IMR-90 (cell line): ENCODE data around the gene TCF3. TPM values are rescaled to one million over a fixed set of nuclear protein-coding genes. Genes with fewer than 3 reads are reported as not detected.

ENCODE experiments used
- ATAC-seq: fragments of 200-7000 bp; cut with Tn5 transposase; 2 replicates; pipeline ENCODE4 v1.9.1; 2020; ENCODE audit warnings: low read depth, mild to moderate bottlenecking, moderate library complexity
- BruUV-seq: library from RNA; stranded (reverse); fragments of 400-500 nt; replicated peaks from 2 replicates; lab custom pipeline; 2021; lab: Mats Ljungman, UMichigan
- CTCF ChIA-PET: fragments of 300-600 bp; formaldehyde crosslinking; extraction: SDS; loops from one replicate; lab custom pipeline; 2021; ENCODE audit warnings: antibody characterized with exemption; lab: Yijun Ruan, JAX
- POLR2A ChIA-PET: fragments of 300-600 bp; sonication (Branson Sonifier 250); formaldehyde crosslinking; loops from one replicate; lab custom pipeline; 2022; ENCODE audit warnings: antibody characterized with exemption; ENCODE audit not compliant: unreplicated experiment; lab: Charles Lee
- DNase-seq: peaks from one replicate; pipeline ENCODE4 v3.0.0; 2013
- H2AFZ ChIP-seq: replicated peaks from 2 replicates; pipeline ENCODE3; 2013; ENCODE audit warnings: low read length, mild to moderate bottlenecking; ENCODE audit not compliant: poor library complexity
- H2AK5ac ChIP-seq: 2 replicates; pipeline ENCODE4 v1.6.1; 2013; ENCODE audit warnings: low read depth, low read length, inconsistent platforms
- H2AK9ac ChIP-seq: replicated peaks from 2 replicates; pipeline ENCODE3; 2013; ENCODE audit warnings: mild to moderate bottlenecking, low read depth, low read length, moderate library complexity; ENCODE audit not compliant: poor library complexity
- H2BK120ac ChIP-seq: 2 replicates; pipeline ENCODE4 v1.6.1; 2013; ENCODE audit warnings: low read depth, low read length, inconsistent platforms
- H2BK15ac ChIP-seq: 3 replicates; pipeline ENCODE4 v1.6.1; 2013; ENCODE audit warnings: low read depth, low read length, inconsistent platforms
- H2BK20ac ChIP-seq: 2 replicates; pipeline ENCODE4 v1.6.1; 2013; ENCODE audit warnings: low read depth, mild to moderate bottlenecking, inconsistent platforms, low read length, moderate library complexity
- H2BK5ac ChIP-seq: 2 replicates; pipeline ENCODE4 v1.6.1; 2013; ENCODE audit warnings: mild to moderate bottlenecking, low read depth, low read length, inconsistent platforms; ENCODE audit not compliant: poor library complexity, severe bottlenecking
- H3K14ac ChIP-seq: replicated peaks from 2 replicates; pipeline ENCODE4 v1.6.1; 2013; ENCODE audit warnings: low read depth, low read length, inconsistent platforms
- H3K18ac ChIP-seq: 2 replicates; pipeline ENCODE4 v1.6.1; 2013; ENCODE audit warnings: low read depth, low read length, control low read depth
- H3K23ac ChIP-seq: 2 replicates; pipeline ENCODE4 v1.6.1; 2013; ENCODE audit warnings: low read depth, low read length, inconsistent platforms
- H3K27ac ChIP-seq: 2 replicates; pipeline ENCODE4 v1.5.1; 2013; ENCODE audit warnings: mild to moderate bottlenecking, control low read depth, low read length; ENCODE audit not compliant: insufficient read depth
- H3K27me3 ChIP-seq: 2 replicates; pipeline ENCODE4 v1.6.1; 2013; ENCODE audit warnings: low read length; ENCODE audit not compliant: control insufficient read depth, insufficient read depth
- H3K36me3 ChIP-seq: 2 replicates; pipeline ENCODE4 v1.6.1; 2013; ENCODE audit warnings: low read length, mixed read lengths; ENCODE audit not compliant: control insufficient read depth, insufficient read depth
- H3K4ac ChIP-seq: 2 replicates; pipeline ENCODE4 v1.6.1; 2013; ENCODE audit warnings: low read depth, low read length, inconsistent platforms
- H3K4me1 ChIP-seq: 2 replicates; pipeline ENCODE4 v1.6.1; 2013; ENCODE audit warnings: low read length, mixed read lengths; ENCODE audit not compliant: control insufficient read depth, insufficient read depth
- H3K4me2 ChIP-seq: 2 replicates; pipeline ENCODE4 v1.6.1; 2013; ENCODE audit warnings: low read depth, mild to moderate bottlenecking, control low read depth, low read length, moderate library complexity
- H3K4me3 ChIP-seq: 2 replicates; pipeline ENCODE4 v1.5.1; 2013; ENCODE audit warnings: low read depth, mild to moderate bottlenecking, control low read depth, low read length, moderate library complexity; ENCODE audit not compliant: insufficient read depth
- H3K56ac ChIP-seq: 2 replicates; pipeline ENCODE4 v1.6.1; 2013; ENCODE audit warnings: low read length, inconsistent platforms; ENCODE audit not compliant: insufficient read depth; ENCODE audit errors: extremely low read depth
- H3K79me1 ChIP-seq, 2 experiments: 2 replicates each; pipeline ENCODE4 v1.6.1; 2013; ENCODE audit warnings: low read length in 2 of 2, inconsistent platforms in 1 of 2, low read depth in 1 of 2
- H3K9ac ChIP-seq: 2 replicates; pipeline ENCODE4 v1.6.1; 2013; ENCODE audit warnings: low read depth, low read length, control low read depth
- H3K9me1 ChIP-seq: 2 replicates; pipeline ENCODE4 v1.6.1; 2013; ENCODE audit warnings: low read length, inconsistent platforms; ENCODE audit not compliant: insufficient read depth
- H3K9me3 ChIP-seq: 2 replicates; pipeline ENCODE4 v1.6.1; 2013; ENCODE audit warnings: low read length; ENCODE audit not compliant: control insufficient read depth, insufficient read depth
- H4K20me1 ChIP-seq: 2 replicates; pipeline ENCODE4 v1.6.1; 2013; ENCODE audit warnings: low read length, inconsistent platforms; ENCODE audit not compliant: insufficient read depth
- H4K5ac ChIP-seq: 2 replicates; pipeline ENCODE4 v1.6.1; 2013; ENCODE audit warnings: mild to moderate bottlenecking, low read depth, low read length, control low read depth
- H4K8ac ChIP-seq, 2 experiments: 2 replicates each; pipeline ENCODE4 v1.6.1; 2013; ENCODE audit warnings: low read depth in 2 of 2, low read length in 2 of 2, control low read depth in 1 of 2, inconsistent platforms in 1 of 2
- H4K91ac ChIP-seq: 2 replicates; pipeline ENCODE4 v1.6.1; 2013; ENCODE audit warnings: low read depth, low read length, inconsistent platforms; ENCODE audit not compliant: insufficient read depth
- BHLHE40 ChIP-seq: fragments of 150-350 bp; IDR thresholded peaks from 2 replicates; pipeline ENCODE4 v1.6.1; 2016; ENCODE audit warnings: mild to moderate bottlenecking, low read depth, low read length
- MAZ ChIP-seq: IDR thresholded peaks from 2 replicates; pipeline ENCODE4 v1.6.1; 2012; ENCODE audit warnings: low read depth, mild to moderate bottlenecking, low read length, improper control_type of control experiment, moderate library complexity, borderline replicate concordance
- MXI1 ChIP-seq: IDR thresholded peaks from 2 replicates; pipeline ENCODE4 v1.6.1; 2012; ENCODE audit warnings: low read depth, mild to moderate bottlenecking, low read length, moderate library complexity, borderline replicate concordance
- NFE2L2 ChIP-seq: fragments of 150-350 bp; IDR thresholded peaks from 2 replicates; pipeline ENCODE4 v1.6.1; 2016; ENCODE audit warnings: low read depth, mild to moderate bottlenecking, low read length
- POLR2A ChIP-seq: IDR thresholded peaks from 2 replicates; pipeline ENCODE4 v1.6.1; 2012; ENCODE audit warnings: mild to moderate bottlenecking, low read depth, low read length
- RCOR1 ChIP-seq: IDR thresholded peaks from 2 replicates; pipeline ENCODE4 v1.6.1; 2012; ENCODE audit warnings: mild to moderate bottlenecking, low read length, improper control_type of control experiment; ENCODE audit not compliant: insufficient replicate concordance
- SMC3 ChIP-seq: fragments of 150-350 bp; IDR thresholded peaks from 2 replicates; pipeline ENCODE4 v1.6.1; 2016; ENCODE audit warnings: low read depth, mild to moderate bottlenecking, antibody characterized with exemption, low read length, moderate library complexity
- WGBS, 2 experiments: methylation state at CpG; one replicate each; pipeline versions ENCODE4 v1.1.5 to v1.1.7; 2013; ENCODE audit warnings: missing lambda C conversion rate in 2 of 2; ENCODE audit not compliant: insufficient read length in 1 of 2; ENCODE audit errors: extremely low coverage in 2 of 2; 5-methylcytosine and 5-hydroxymethylcytosine counted together
- dilution Hi-C: fragments of 300-500 bp; cut with HindIII; formaldehyde crosslinking; loops from one replicate; pipeline ENCODE4 v1.14.3; 2018; ENCODE audit warnings: low sequenced_read_pairs; ENCODE audit not compliant: unreplicated experiment
- in situ Hi-C: fragments of 300-500 bp; cut with MboI; formaldehyde crosslinking; loops from 3 replicates; pipeline ENCODE4 v1.14.3; 2019; ENCODE audit warnings: low sequenced_read_pairs, inconsistent platforms, mixed read lengths
- intact Hi-C: fragments of 100-400 bp; cut with micrococcal nuclease; formaldehyde crosslinking; loops from 2 replicates; pipeline ENCODE4 v1.10.0; 2022
- polyA plus RNA-seq, 3 experiments: library from polyadenylated mRNA; depleted of rRNA; stranded (reverse); fragments of >200 nt; gene quantifications; 2 replicates each; pipeline ENCODE4 v1.2.3, GENCODE V29; 2012; ENCODE audit warnings: low replicate concordance in 1 of 3
- total RNA-seq: library from RNA; depleted of rRNA; stranded (reverse); fragments of >200 nt; gene quantifications from 2 replicates; pipeline ENCODE4 v1.2.3, GENCODE V29; 2012
- TF ChIP-seq, protein P1 (sequence below): conservative IDR thresholded peaks from 2 replicates; pipeline ENCODE4 v1.5.1; 2012; ENCODE audit warnings: mild to moderate bottlenecking, low read depth, low read length, improper control_type of control experiment

Gene TCF3
- total and polyA plus RNA-seq, 2 of the 4 experiments (the other 2 are of a cell fraction): 29.9 to 127 TPM

DNA sequence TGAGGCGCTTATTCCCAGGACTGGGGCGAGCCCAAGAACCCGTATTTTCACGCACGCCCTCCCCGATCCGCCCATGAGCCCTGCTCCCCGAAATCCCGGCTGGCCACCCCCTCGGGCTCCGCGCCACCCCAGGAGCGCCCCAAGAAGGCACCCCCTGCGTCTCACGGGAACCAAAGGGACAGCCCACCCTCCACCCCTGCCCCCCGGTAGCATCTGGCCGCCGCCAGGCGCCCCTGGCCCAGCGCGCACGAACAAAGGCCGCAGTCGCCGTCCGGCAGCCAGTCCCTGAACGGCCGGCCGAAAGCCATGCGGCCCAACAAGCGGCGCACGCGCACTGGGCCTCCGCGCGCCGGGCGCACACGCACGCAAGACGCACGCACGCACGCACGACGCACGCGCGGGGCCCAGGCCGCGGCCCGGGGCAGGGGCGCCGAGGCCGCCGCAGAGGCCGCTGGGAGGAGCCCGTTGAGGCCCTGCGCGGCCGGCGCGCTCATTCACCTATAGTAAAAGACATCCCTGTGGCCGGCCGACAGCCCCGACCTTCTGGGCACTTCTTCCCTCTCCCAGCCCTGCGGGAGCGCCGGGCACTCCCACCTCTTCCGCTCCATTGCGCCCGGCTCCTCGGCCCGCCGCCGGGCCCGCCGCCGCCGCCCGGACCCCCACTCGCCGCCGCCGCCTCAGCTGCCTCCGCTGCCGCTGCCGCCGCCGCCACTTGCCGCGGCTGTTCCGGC, 60.2 kb downstream of the TCF3 start:
- WGBS, 2 experiments: 0% methylated on average over 37 of the region's 94 CpGs; no CpG with 5 or more reads in 1 of the 2 experiments
- Histone ChIP-seq H3K14ac (peak overlapping the region; percentile 98), H3K27ac (peak overlapping the region; percentile 90), H2BK20ac (no peak overlapping the region), H2AK9ac (peak overlapping the region; percentile 100), H3K9ac (peak overlapping the region; percentile 95), H3K9me1 (peaks cover 10% of the 10 kb centered on the region; the same call in 1 of the 2 replicates), H3K4me1 (peaks cover 11% of the 10 kb centered on the region), H3K27me3 (no peaks in the 10 kb centered on the region), H2BK15ac (no peak overlapping the region), H3K23ac (peak overlapping the region; percentile 86), H3K9me3 (no peaks in the 10 kb centered on the region), H2AFZ (peak overlapping the region; percentile 91), H3K18ac (no peak overlapping the region; the same call in 1 of the 2 replicates), H4K5ac (peak overlapping the region; percentile 58), H3K36me3 (peaks cover 8% of the 10 kb centered on the region), H4K91ac (peak overlapping the region; percentile 91), H2BK120ac (no peak overlapping the region), H2BK5ac (peak overlapping the region; percentile 95), H4K20me1 (peaks cover 34% of the 10 kb centered on the region), H3K79me1 (peaks cover 8 to 58% of the 10 kb centered on the region in 2 experiments), H4K8ac (peak overlapping the region; percentile 97 to 100), H2AK5ac (peak overlapping the region; percentile 96), H3K56ac (peak overlapping the region; percentile 96), H3K4me2 (peak overlapping the region; percentile 93), H3K4ac (peak overlapping the region; percentile 97), H3K4me3 (peak overlapping the region; percentile 61)
- dilution Hi-C loops: no loop called here
- CTCF ChIA-PET: no interaction called here
- no peak for TF ChIP-seq RCOR1
- TF ChIP-seq BHLHE40: peak; percentile 73
- TF ChIP-seq SMC3: no peak
- peak; percentile 90; the same call in 1 of the 2 replicates for TF ChIP-seq MXI1
- no peak for TF ChIP-seq NFE2L2
- TF ChIP-seq POLR2A: peak; percentile 94
- TF ChIP-seq, protein P1, sequence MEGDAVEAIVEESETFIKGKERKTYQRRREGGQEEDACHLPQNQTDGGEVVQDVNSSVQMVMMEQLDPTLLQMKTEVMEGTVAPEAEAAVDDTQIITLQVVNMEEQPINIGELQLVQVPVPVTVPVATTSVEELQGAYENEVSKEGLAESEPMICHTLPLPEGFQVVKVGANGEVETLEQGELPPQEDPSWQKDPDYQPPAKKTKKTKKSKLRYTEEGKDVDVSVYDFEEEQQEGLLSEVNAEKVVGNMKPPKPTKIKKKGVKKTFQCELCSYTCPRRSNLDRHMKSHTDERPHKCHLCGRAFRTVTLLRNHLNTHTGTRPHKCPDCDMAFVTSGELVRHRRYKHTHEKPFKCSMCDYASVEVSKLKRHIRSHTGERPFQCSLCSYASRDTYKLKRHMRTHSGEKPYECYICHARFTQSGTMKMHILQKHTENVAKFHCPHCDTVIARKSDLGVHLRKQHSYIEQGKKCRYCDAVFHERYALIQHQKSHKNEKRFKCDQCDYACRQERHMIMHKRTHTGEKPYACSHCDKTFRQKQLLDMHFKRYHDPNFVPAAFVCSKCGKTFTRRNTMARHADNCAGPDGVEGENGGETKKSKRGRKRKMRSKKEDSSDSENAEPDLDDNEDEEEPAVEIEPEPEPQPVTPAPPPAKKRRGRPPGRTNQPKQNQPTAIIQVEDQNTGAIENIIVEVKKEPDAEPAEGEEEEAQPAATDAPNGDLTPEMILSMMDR: no peak
- no peak; the same call in 1 of the 2 replicates for TF ChIP-seq MAZ
- BruUV-seq: no TSS peak
- peak; percentile 87 for DNase-seq
- in situ Hi-C loops: no loop called here
- POLR2A ChIA-PET: no interaction called here
- peak; percentile 84 for ATAC-seq
- intact Hi-C loops: no loop called here
